HCT116 (cell line): ENCODE data around the gene TBP.
"Not testable (repeated sequence)": the region's sequence is repeated elsewhere in the genome, so short reads cannot be mapped to it uniquely, and the experiment has no call there.

Experiments
- CEBPB ChIP-seq: IDR thresholded peaks from 2 replicates; pipeline ENCODE4 v1.6.1; 2012; ENCODE audit warnings: low read depth
- CTCF ChIP-seq, 3 experiments: fragments of 200-600 bp in 1 of 3; sonication (generic) in 1 of 3; IDR thresholded peaks in 2 of 3; conservative IDR thresholded peaks in 1 of 3; 2 replicates each; pipeline ENCODE4 v1.5.1; 2012 to 2017; ENCODE audit warnings: low read depth in 2 of 3, low read length in 2 of 3, antibody characterized with exemption in 1 of 3, borderline replicate concordance in 1 of 3, control low read depth in 1 of 3, mild to moderate bottlenecking in 1 of 3, mixed read lengths in 1 of 3, mixed run types in 1 of 3, moderate library complexity in 1 of 3; ENCODE audit not compliant: insufficient read depth in 1 of 3
- ELF1 ChIP-seq: IDR thresholded peaks from 2 replicates; pipeline ENCODE4 v1.6.1; 2012; ENCODE audit warnings: low read depth, borderline replicate concordance
- EZH2phosphoT487 ChIP-seq: fragments of 200-600 bp; IDR thresholded peaks from 2 replicates; pipeline ENCODE4 v1.6.1; 2018; ENCODE audit warnings: antibody characterized with exemption, borderline replicate concordance
- JUND ChIP-seq: IDR thresholded peaks from 2 replicates; pipeline ENCODE4 v1.6.1; 2012
- MAX ChIP-seq: IDR thresholded peaks from 2 replicates; pipeline ENCODE4 v1.6.1; 2012
- POLR2A ChIP-seq: IDR thresholded peaks from 2 replicates; pipeline ENCODE4 v1.7.0; 2011; ENCODE audit warnings: borderline replicate concordance; ENCODE audit not compliant: insufficient read depth, insufficient read length; ENCODE audit errors: extremely low read depth
- POLR2AphosphoS5 ChIP-seq: IDR thresholded peaks from 2 replicates; pipeline ENCODE4 v1.6.1; 2011; ENCODE audit warnings: mild to moderate bottlenecking, low read depth, low read length, moderate library complexity
- REST ChIP-seq: IDR thresholded peaks from 2 replicates; pipeline ENCODE4 v1.6.1; 2012; ENCODE audit warnings: low read depth
- SIN3A ChIP-seq: IDR thresholded peaks from 2 replicates; pipeline ENCODE4 v1.6.1; 2012; ENCODE audit warnings: low read depth
- YY1 ChIP-seq: IDR thresholded peaks from 2 replicates; pipeline ENCODE4 v1.6.1; 2011; ENCODE audit warnings: low read length, low read depth, moderate library complexity, mild to moderate bottlenecking; ENCODE audit not compliant: insufficient replicate concordance; ENCODE audit errors: extremely low read depth
- ZFX ChIP-seq: fragments of 450-650 bp; IDR thresholded peaks from 2 replicates; pipeline ENCODE4 v1.6.1; 2017
- TF ChIP-seq, protein P1 (sequence below): IDR thresholded peaks from 2 replicates; pipeline ENCODE4 v1.6.1; 2012
- TF ChIP-seq, protein P2 (sequence below): IDR thresholded peaks from 2 replicates; pipeline ENCODE4 v1.6.1; 2011; ENCODE audit warnings: mild to moderate bottlenecking, low read length, moderate library complexity; ENCODE audit not compliant: insufficient replicate concordance; ENCODE audit errors: extremely low read depth

GRCh38 chr6:170616020-170616554, 61.9 kb downstream of the TBP start:
- not testable (repeated sequence) for TF ChIP-seq CTCF (IDR thresholded peaks at IDR 0.05 in 2 of 3, conservative IDR thresholded peaks at IDR 0.05 in 1 of 3; ENCODE audit: borderline replicate concordance in 1 of 3, insufficient read depth in 1 of 3, low read depth in 2 of 3, low read length in 2 of 3); POLR2A; MAX; YY1; JUND; POLR2AphosphoS5; REST; SIN3A; CEBPB; ELF1; EZH2phosphoT487; ZFX
- TF ChIP-seq, protein P1, sequence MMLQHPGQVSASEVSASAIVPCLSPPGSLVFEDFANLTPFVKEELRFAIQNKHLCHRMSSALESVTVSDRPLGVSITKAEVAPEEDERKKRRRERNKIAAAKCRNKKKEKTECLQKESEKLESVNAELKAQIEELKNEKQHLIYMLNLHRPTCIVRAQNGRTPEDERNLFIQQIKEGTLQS, result not testable (repeated sequence)
- TF ChIP-seq, protein P2, sequence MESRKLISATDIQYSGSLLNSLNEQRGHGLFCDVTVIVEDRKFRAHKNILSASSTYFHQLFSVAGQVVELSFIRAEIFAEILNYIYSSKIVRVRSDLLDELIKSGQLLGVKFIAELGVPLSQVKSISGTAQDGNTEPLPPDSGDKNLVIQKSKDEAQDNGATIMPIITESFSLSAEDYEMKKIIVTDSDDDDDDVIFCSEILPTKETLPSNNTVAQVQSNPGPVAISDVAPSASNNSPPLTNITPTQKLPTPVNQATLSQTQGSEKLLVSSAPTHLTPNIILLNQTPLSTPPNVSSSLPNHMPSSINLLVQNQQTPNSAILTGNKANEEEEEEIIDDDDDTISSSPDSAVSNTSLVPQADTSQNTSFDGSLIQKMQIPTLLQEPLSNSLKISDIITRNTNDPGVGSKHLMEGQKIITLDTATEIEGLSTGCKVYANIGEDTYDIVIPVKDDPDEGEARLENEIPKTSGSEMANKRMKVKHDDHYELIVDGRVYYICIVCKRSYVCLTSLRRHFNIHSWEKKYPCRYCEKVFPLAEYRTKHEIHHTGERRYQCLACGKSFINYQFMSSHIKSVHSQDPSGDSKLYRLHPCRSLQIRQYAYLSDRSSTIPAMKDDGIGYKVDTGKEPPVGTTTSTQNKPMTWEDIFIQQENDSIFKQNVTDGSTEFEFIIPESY, result not testable (repeated sequence)
